ENCODE data around the gene APOL3.
A peak's percentile ranks its signal among the peaks of the same experiment; 100 is the strongest.

The APOL3 gene

GRCh38 chr22:36184433-36185025 is 24.0 kb upstream of the APOL3 start:
- no peak overlapping the region for H3K4me3 ChIP-seq
- no peak for DNase-seq (ENCODE audit: low spot score in 2 of 2)
- H3K27me3 ChIP-seq (ENCODE audit: low read depth), result peaks cover 9% of the 10 kb centered on the region
- H3K36me3 ChIP-seq (replicated peaks), result no peaks in the 10 kb centered on the region
- in situ Hi-C loops (cut with MboI; ENCODE audit: low sequenced_read_pairs), result no loop called here
- no peaks in the 10 kb centered on the region for H3K4me1 ChIP-seq
- no peaks in the 10 kb centered on the region for H3K9me3 ChIP-seq

GRCh38 chr22:36183446-36183845 is 22.9 kb upstream of the APOL3 start:
- DNase-seq (ENCODE audit: low spot score in 2 of 2), result no peak
- no peaks in the 10 kb centered on the region for H3K9me3 ChIP-seq
- in situ Hi-C loops (cut with MboI; ENCODE audit: low sequenced_read_pairs), result no loop called here
- no peaks in the 10 kb centered on the region for H3K36me3 ChIP-seq (replicated peaks)
- no peaks in the 10 kb centered on the region for H3K4me1 ChIP-seq
- no peak overlapping the region for H3K4me3 ChIP-seq
- H3K27me3 ChIP-seq (ENCODE audit: low read depth), result peaks cover 9% of the 10 kb centered on the region

DNA sequence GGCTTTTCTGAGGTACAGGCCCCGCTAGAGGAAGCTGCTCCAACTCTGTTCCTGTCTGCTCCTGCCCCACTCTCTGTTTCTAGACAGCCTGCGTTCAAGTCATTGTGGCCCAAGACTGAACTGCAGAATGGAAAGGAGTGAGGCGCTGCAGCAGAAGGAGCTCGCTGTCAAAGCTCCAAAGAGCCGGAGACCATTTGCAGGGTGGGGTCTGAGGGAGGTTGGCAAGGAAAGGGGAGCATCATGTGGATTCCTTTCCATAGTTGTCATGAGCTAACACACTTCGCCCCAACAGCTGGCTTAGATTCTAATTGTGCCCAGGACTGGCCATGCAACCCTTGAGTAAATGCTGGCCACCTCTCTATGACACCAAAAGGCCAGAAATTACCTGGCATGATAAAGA is 22.3 kb upstream of the APOL3 start:
- Histone ChIP-seq H3K27me3 (ENCODE audit: low read depth) (peaks cover 9% of the 10 kb centered on the region), H3K4me1 (no peaks in the 10 kb centered on the region), H3K36me3 (replicated peaks) (no peaks in the 10 kb centered on the region), H3K9me3 (no peaks in the 10 kb centered on the region), H3K4me3 (no peak overlapping the region)
- in situ Hi-C loops (cut with MboI; ENCODE audit: low sequenced_read_pairs), result no loop called here
- no peak for DNase-seq (ENCODE audit: low spot score in 2 of 2)

GRCh38 chr22:36182056-36182455 is 21.5 kb upstream of the APOL3 start:
- no peak for DNase-seq (ENCODE audit: low spot score in 2 of 2)
- peaks cover 9% of the 10 kb centered on the region for H3K27me3 ChIP-seq (ENCODE audit: low read depth)
- H3K4me1 ChIP-seq, result no peaks in the 10 kb centered on the region
- H3K4me3 ChIP-seq, result no peak overlapping the region
- no peaks in the 10 kb centered on the region for H3K9me3 ChIP-seq
- H3K36me3 ChIP-seq (replicated peaks), result no peaks in the 10 kb centered on the region
- in situ Hi-C loops (cut with MboI; ENCODE audit: low sequenced_read_pairs), result no loop called here

- H3K36me3 ChIP-seq (replicated peaks), result no peaks in the 10 kb centered on the region
- no peaks in the 10 kb centered on the region for H3K9me3 ChIP-seq
- no peak overlapping the region for H3K4me3 ChIP-seq
- peaks cover 9% of the 10 kb centered on the region for H3K27me3 ChIP-seq (ENCODE audit: low read depth)
- no peak for DNase-seq (ENCODE audit: low spot score in 2 of 2)
- no peaks in the 10 kb centered on the region for H3K4me1 ChIP-seq
- in situ Hi-C loops (cut with MboI; ENCODE audit: low sequenced_read_pairs), result no loop called here
Observed at GRCh38 chr22:36180928-36181327, 20.4 kb upstream of the APOL3 start.

GRCh38 chr22:36180038-36180880 is 19.7 kb upstream of the APOL3 start:
- no peaks in the 10 kb centered on the region for H3K36me3 ChIP-seq (replicated peaks)
- H3K4me1 ChIP-seq, result no peaks in the 10 kb centered on the region
- no peak overlapping the region for H3K4me3 ChIP-seq
- DNase-seq (ENCODE audit: low spot score in 2 of 2), result peak; percentile 49 to 89
- H3K9me3 ChIP-seq, result no peaks in the 10 kb centered on the region
- in situ Hi-C loops (cut with MboI; ENCODE audit: low sequenced_read_pairs), result no loop called here
- peaks cover 6% of the 10 kb centered on the region for H3K27me3 ChIP-seq (ENCODE audit: low read depth)

GRCh38 chr22:36177160-36177559 is 16.6 kb upstream of the APOL3 start:
- Histone ChIP-seq H3K9me3 (no peaks in the 10 kb centered on the region), H3K4me3 (no peak overlapping the region), H3K27me3 (ENCODE audit: low read depth) (no peaks in the 10 kb centered on the region; the same call in 1 of the 2 replicates), H3K36me3 (replicated peaks) (no peaks in the 10 kb centered on the region), H3K4me1 (no peaks in the 10 kb centered on the region)
- in situ Hi-C loops (cut with MboI; ENCODE audit: low sequenced_read_pairs), result no loop called here
- no peak for DNase-seq (ENCODE audit: low spot score in 2 of 2)

DNA sequence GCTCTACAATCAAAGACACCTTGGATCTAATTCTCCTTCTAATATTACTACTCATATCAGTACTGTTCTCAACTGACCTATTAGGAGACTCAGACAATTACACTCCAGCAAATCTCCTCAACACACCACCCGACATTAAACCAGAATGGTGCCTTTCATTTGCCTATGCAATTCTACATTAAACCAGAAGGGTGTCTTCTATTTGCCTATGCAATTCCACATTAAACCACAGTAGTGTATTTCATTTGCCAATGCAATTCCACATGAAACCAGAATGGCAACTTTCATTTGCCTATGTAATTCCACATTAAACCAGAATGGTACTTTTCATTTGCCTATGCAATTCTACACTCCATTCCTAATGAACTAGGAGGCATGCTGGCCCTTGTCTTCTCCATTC is 15.3 kb upstream of the APOL3 start:
- Histone ChIP-seq H3K4me3 (no peak overlapping the region), H3K36me3 (replicated peaks) (no peaks in the 10 kb centered on the region), H3K9me3 (no peaks in the 10 kb centered on the region), H3K27me3 (ENCODE audit: low read depth) (no peaks in the 10 kb centered on the region; the same call in 1 of the 2 replicates), H3K4me1 (no peaks in the 10 kb centered on the region)
- in situ Hi-C loops (cut with MboI; ENCODE audit: low sequenced_read_pairs), result no loop called here
- DNase-seq (ENCODE audit: low spot score in 2 of 2), result no peak

- in situ Hi-C loops (cut with MboI; ENCODE audit: low sequenced_read_pairs), result no loop called here
- no peaks in the 10 kb centered on the region for H3K36me3 ChIP-seq (replicated peaks)
- H3K4me3 ChIP-seq, result no peak overlapping the region
- no peaks in the 10 kb centered on the region for H3K9me3 ChIP-seq
- H3K4me1 ChIP-seq, result no peaks in the 10 kb centered on the region
- DNase-seq (ENCODE audit: low spot score in 2 of 2), result no peak
- H3K27me3 ChIP-seq (ENCODE audit: low read depth), result peaks cover 3% of the 10 kb centered on the region; the same call in 1 of the 2 replicates
Observed at GRCh38 chr22:36171941-36172340, 11.4 kb upstream of the APOL3 start.

- peaks cover 24% of the 10 kb centered on the region for H3K27me3 ChIP-seq (ENCODE audit: low read depth)
- H3K4me3 ChIP-seq, result no peak overlapping the region
- H3K36me3 ChIP-seq (replicated peaks), result no peaks in the 10 kb centered on the region
- no peaks in the 10 kb centered on the region for H3K9me3 ChIP-seq
- in situ Hi-C loops (cut with MboI; ENCODE audit: low sequenced_read_pairs), result no loop called here
- no peak for DNase-seq (ENCODE audit: low spot score in 2 of 2)
- H3K4me1 ChIP-seq, result no peaks in the 10 kb centered on the region
Observed at GRCh38 chr22:36166518-36167220, 6.1 kb upstream of the APOL3 start.

DNA sequence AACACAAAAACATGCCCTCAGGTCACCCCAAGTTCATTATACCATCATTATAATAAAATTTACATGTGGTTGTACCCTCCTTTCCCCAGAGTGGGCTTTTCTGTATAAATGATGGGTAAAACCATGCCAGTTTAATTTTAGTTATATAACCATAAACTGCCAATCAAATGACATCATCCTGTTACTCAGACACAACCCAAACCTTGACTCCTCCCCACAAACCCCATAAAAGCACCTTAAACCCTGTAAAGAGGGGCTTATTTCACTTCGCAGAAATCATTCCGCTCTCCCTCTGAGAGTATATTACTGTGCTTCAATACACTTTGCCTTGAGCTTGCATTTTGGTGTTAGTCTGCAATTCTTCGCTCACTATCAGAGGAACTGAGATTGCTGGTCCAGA is 5.5 kb upstream of the APOL3 start:
- Histone ChIP-seq H3K36me3 (replicated peaks) (no peaks in the 10 kb centered on the region), H3K4me1 (no peaks in the 10 kb centered on the region), H3K9me3 (no peaks in the 10 kb centered on the region), H3K27me3 (ENCODE audit: low read depth) (peaks cover 24% of the 10 kb centered on the region), H3K4me3 (no peak overlapping the region)
- in situ Hi-C loops (cut with MboI; ENCODE audit: low sequenced_read_pairs), result no loop called here
- DNase-seq (ENCODE audit: low spot score in 2 of 2), result no peak

- H3K27me3 ChIP-seq (ENCODE audit: low read depth), result peaks cover 24% of the 10 kb centered on the region
- H3K4me1 ChIP-seq, result no peaks in the 10 kb centered on the region
- H3K4me3 ChIP-seq, result no peak overlapping the region
- H3K9me3 ChIP-seq, result no peaks in the 10 kb centered on the region
- H3K36me3 ChIP-seq (replicated peaks), result no peaks in the 10 kb centered on the region
- in situ Hi-C loops (cut with MboI; ENCODE audit: low sequenced_read_pairs), result no loop called here
- no peak for DNase-seq (ENCODE audit: low spot score in 2 of 2)
Observed at GRCh38 chr22:36165141-36165540, 4.6 kb upstream of the APOL3 start.

GRCh38 chr22:36164621-36165020 is 4.1 kb upstream of the APOL3 start:
- in situ Hi-C loops (cut with MboI; ENCODE audit: low sequenced_read_pairs), result no loop called here
- Histone ChIP-seq H3K4me3 (no peak overlapping the region), H3K4me1 (no peaks in the 10 kb centered on the region), H3K36me3 (replicated peaks) (no peaks in the 10 kb centered on the region), H3K27me3 (ENCODE audit: low read depth) (peaks cover 24% of the 10 kb centered on the region), H3K9me3 (no peaks in the 10 kb centered on the region)
- no peak for DNase-seq (ENCODE audit: low spot score in 2 of 2)

DNA sequence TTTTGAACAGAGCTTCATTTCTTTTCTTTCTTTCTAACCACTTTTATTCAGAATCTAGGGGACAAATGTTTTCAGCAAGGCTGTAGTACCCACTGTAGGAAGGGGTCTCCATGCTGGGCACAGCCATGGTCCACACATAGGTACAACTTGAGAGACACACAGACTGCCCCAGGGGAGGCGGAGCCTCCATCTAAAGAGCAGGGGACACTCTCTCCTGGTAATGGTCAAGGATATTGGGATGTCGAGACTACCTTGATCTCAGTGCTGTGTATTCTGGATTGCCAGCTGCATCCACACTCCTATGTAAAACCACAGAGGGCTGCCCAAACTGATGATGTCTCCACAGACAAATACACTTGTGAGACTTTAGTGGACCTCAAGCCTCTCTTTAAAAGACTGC is 2.9 kb upstream of the APOL3 start:
- no peaks in the 10 kb centered on the region for H3K4me1 ChIP-seq
- H3K9me3 ChIP-seq, result no peaks in the 10 kb centered on the region
- no peak for DNase-seq (ENCODE audit: low spot score in 2 of 2)
- no peaks in the 10 kb centered on the region for H3K36me3 ChIP-seq (replicated peaks)
- H3K27me3 ChIP-seq (ENCODE audit: low read depth), result peaks cover 24% of the 10 kb centered on the region
- in situ Hi-C loops (cut with MboI; ENCODE audit: low sequenced_read_pairs), result no loop called here
- H3K4me3 ChIP-seq, result no peak overlapping the region

All from HAP-1 (cell line).